ENCODE data around the gene MALT1.
"Not testable (repeated sequence)": the region's sequence is repeated elsewhere in the genome, so short reads cannot be mapped to it uniquely, and the experiment has no call there.

The MALT1 gene

DNA sequence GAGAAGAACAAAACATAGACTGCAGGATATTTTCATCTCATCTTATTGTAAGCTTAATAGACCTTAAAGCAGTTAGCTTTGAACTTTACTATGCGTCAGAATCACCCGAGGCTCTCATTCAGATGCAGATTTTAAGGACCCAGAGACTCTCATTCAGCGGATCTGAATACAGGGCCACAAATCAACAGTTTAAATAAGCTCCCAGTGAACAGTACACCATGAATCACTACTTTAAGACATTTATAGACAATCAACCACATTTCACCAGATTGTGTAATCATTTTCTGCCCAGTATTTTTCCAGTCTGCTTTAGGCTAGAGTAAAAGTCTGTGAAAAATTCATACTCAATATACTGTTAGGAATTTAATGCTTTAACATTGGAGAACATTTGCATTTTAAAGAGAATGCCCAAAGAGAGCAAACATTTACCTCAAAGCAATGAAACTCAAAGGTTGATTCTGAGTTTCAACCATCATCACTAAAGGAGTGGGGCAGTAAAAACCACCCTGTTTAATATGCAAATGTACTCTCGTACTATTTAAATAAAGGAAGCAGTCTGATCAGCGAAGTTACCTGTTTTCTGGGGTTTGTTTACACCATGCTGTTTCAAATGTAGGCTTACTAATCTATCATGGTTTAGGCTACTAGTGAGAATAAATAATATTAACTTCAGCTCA is 31.4 kb upstream of the MALT1 start:
- no peak for TF ChIP-seq CTCF (IDR thresholded peaks at IDR 0.05; ENCODE audit: control extremely low read depth, extremely low read depth, low read depth, missing control alignments)
- ChIA-PET CTCF (interaction anchor here (0.8 to 1.3 kb wide), 5 partner anchors 9 to 112 kb away, joined by 3 to 6 read pairs (median 3); no protein-coding TSS in a partner anchor), POLR2A (interaction anchor here (0.7 kb wide), 1 partner anchor 102 kb away, joined by 3 read pairs; no protein-coding TSS in a partner anchor)
- no peak for DNase-seq (ENCODE audit: extremely low spot score)

- TF ChIP-seq CTCF (IDR thresholded peaks at IDR 0.05; ENCODE audit: control extremely low read depth, extremely low read depth, low read depth, missing control alignments) = no peak
- POLR2A ChIA-PET = interaction anchor here (0.7 kb wide), 1 partner anchor 102 kb away, joined by 3 read pairs; no protein-coding TSS in a partner anchor
- CTCF ChIA-PET = interaction anchor here (0.8 to 1.3 kb wide), 5 partner anchors 8 to 112 kb away, joined by 3 to 6 read pairs (median 3); no protein-coding TSS in a partner anchor
- DNase-seq (ENCODE audit: extremely low spot score) = no peak
These were observed 30.8 kb upstream of the MALT1 start for GRCh38 chr18:58640428-58640805.

DNA sequence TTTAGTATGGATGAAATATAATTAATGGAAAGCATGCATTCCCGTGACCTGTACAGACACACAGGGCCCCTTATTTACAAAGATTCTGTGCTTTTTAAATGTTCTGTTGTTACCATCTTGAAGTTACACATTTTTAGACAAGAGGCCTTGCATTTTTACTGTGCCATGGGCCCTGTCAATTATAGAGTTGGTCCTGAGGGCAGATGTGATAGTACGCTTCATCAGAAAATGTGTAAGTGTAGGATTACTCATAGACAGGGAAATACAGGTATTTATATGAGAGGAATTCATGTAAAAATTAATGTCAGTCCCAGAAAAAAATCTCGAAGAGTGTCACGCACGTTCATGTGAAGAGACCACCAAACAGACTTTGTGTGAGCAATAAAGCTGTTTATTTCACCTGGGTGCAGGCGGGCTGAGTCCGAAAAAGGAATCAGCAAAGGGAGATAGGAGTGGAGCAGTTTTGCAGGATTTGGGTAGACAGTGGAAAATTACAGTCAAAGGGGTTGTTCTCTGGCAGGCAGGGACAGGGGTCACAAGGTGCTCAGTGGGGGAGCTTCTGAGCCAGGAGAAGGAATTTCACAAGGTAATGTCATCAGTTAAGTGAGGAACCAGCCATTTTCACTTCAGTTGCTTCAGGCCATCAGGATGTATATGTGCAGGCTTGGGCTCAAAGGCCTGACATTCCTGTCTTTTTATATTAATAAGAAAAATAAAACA is 30.2 kb upstream of the MALT1 start:
- ChIA-PET CTCF (interaction anchor here (0.8 to 1.0 kb wide), 2 partner anchors 8 to 100 kb away, joined by 3 read pairs; no protein-coding TSS in a partner anchor), POLR2A (no interaction called here)
- TF ChIP-seq CTCF (IDR thresholded peaks at IDR 0.05; ENCODE audit: control extremely low read depth, extremely low read depth, low read depth, missing control alignments) = no peak
- no peak for DNase-seq (ENCODE audit: extremely low spot score)

- POLR2A ChIA-PET; DNase-seq (ENCODE audit: extremely low spot score): not testable (repeated sequence)
- CTCF ChIA-PET = interaction anchor here (1.1 kb wide), 1 partner anchor 12 kb away, joined by 3 read pairs; no protein-coding TSS in a partner anchor
These were observed 27.7 kb upstream of the MALT1 start for GRCh38 chr18:58643557-58643956.

GRCh38 chr18:58645398-58645797 is 25.9 kb upstream of the MALT1 start:
- CTCF ChIA-PET = interaction anchor here (1.1 kb wide), 1 partner anchor 115 kb away, joined by 3 read pairs; no protein-coding TSS in a partner anchor
- DNase-seq (ENCODE audit: extremely low spot score) = no peak
- POLR2A ChIA-PET = no interaction called here
- no peak for TF ChIP-seq CTCF (IDR thresholded peaks at IDR 0.05; ENCODE audit: control extremely low read depth, extremely low read depth, low read depth, missing control alignments)

DNA sequence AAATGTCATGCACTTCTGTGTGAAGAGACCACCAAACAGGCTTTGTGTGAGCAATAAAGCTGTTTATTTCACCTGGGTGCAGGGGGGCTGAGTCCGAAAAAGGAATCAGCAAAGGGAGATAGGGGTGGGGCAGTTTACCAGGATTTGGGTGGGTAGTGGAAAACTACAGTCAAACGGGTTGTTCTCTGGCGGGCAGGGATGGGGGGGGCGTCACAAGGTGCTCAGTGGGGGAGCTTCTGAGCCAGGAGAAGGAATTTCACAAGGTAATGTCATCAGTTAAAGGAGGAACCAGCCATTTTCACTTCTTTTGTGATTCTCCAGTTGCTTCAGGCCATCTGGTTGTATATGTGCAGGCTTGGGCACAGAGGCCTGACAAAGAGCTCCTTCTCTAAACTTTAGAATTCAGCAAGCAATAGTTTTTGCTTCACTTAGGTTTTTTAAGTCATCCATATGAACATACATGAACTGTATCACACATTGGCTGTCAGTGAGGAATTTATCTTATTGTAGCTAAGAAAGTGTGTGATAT is 24.9 kb upstream of the MALT1 start:
- no peak for TF ChIP-seq CTCF (IDR thresholded peaks at IDR 0.05; ENCODE audit: control extremely low read depth, extremely low read depth, low read depth, missing control alignments)
- CTCF ChIA-PET = interaction anchor here (1.1 to 1.5 kb wide), 2 partner anchors 25 to 116 kb away, joined by 3 read pairs; partner anchors contain the start of gene MALT1
- no peak for DNase-seq (ENCODE audit: extremely low spot score)
- POLR2A ChIA-PET = no interaction called here
